GM12878 (cell line): Measurements from ENCODE around the gene FOXO3. TPM values are rescaled to one million over a fixed set of nuclear protein-coding genes. Genes with fewer than 3 reads are reported as not detected.

ENCODE experiments used
- PML ChIP-seq: IDR thresholded peaks from 2 replicates; pipeline ENCODE4 v1.6.1; 2012; ENCODE audit warnings: low read length, inconsistent platforms
- SUZ12 ChIP-seq: fragments of 200-600 bp; sonication (generic); IDR thresholded peaks from one replicate; pipeline ENCODE4 v1.6.1; 2018; ENCODE audit warnings: antibody characterized with exemption, mild to moderate bottlenecking; ENCODE audit not compliant: unreplicated experiment
- TAF1 ChIP-seq: IDR thresholded peaks from 2 replicates; pipeline ENCODE4 v1.6.1; 2011; ENCODE audit warnings: mild to moderate bottlenecking, low read depth, low read length, borderline replicate concordance
- polyA plus RNA-seq, 11 experiments: library from polyadenylated mRNA; depleted of rRNA in 4 of 11; unstranded in 6 of 11; stranded (reverse) in 5 of 11; fragments of >200 nt; fragmentation: Nextera tagmentation in 4 of 11; fragmentation: Illumina TruSeq in 1 of 11; extraction: Ambion mirVana in 4 of 11; extraction: Trizol in 1 of 11; gene quantifications; 1 replicate in 1 of 11; 2 replicates in 10 of 11; pipeline versions ENCODE4 v1.2.1 to v1.2.3, GENCODE V29; 2011 to 2016; ENCODE audit warnings: inconsistent platforms in 2 of 11, missing spikeins in 2 of 11, low read depth in 1 of 11
- total RNA-seq, 4 experiments: library from RNA; depleted of rRNA in 3 of 4; stranded (reverse); fragments of >200 nt in 3 of 4; fragmentation: Illumina TruSeq in 1 of 4; extraction: Trizol in 1 of 4; gene quantifications; 2 replicates each; pipeline versions ENCODE4 v1.2.1 to v1.2.3, GENCODE V29; 2013 to 2021
- TF ChIP-seq, protein P1 (sequence below): fragments of 450-650 bp; IDR thresholded peaks from 2 replicates; pipeline ENCODE4 v1.6.1; 2018; ENCODE audit warnings: borderline replicate concordance, mild to moderate bottlenecking; ENCODE audit not compliant: partially characterized antibody
- TF ChIP-seq, protein P2 (sequence below): fragments of 450-650 bp; formaldehyde crosslinking; IDR thresholded peaks from 2 replicates; pipeline ENCODE4 v1.4.0; 2022; ENCODE audit warnings: mild to moderate bottlenecking, moderate library complexity
- TF ChIP-seq, protein P3 (sequence below): fragments of 450-650 bp; IDR thresholded peaks from 2 replicates; pipeline ENCODE4 v1.6.1; 2017; ENCODE audit warnings: antibody characterized with exemption, mild to moderate bottlenecking, moderate library complexity

Gene FOXO3
- total and polyA plus RNA-seq, 10 of the 15 experiments (the other 5 are each of a cell fraction or from before 2014, with no cell fraction given), result 0.82 to 4.5 (median 1.7) TPM

DNA sequence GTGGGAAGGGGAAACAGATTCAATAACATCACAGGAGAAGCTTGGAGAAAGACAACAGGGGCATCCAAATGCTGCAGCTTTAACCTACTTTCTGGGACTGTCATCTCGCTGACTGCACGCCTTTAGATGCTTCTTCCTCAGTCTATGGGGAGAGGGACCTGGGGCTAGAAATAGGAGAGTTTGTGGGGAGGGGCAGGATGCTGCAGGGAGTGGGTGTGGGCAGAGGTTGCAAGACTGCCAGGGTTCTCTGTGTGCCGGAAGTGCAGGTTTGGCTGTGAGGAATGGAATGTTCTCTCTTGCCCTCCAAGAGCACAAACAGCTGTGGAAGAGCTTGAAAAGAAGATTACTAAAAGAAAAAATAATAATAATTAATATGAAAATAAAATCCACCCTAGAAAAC is 93.2 kb downstream of the FOXO3 start (continued):
- TF ChIP-seq SUZ12, result no peak
- TF ChIP-seq, protein P1, sequence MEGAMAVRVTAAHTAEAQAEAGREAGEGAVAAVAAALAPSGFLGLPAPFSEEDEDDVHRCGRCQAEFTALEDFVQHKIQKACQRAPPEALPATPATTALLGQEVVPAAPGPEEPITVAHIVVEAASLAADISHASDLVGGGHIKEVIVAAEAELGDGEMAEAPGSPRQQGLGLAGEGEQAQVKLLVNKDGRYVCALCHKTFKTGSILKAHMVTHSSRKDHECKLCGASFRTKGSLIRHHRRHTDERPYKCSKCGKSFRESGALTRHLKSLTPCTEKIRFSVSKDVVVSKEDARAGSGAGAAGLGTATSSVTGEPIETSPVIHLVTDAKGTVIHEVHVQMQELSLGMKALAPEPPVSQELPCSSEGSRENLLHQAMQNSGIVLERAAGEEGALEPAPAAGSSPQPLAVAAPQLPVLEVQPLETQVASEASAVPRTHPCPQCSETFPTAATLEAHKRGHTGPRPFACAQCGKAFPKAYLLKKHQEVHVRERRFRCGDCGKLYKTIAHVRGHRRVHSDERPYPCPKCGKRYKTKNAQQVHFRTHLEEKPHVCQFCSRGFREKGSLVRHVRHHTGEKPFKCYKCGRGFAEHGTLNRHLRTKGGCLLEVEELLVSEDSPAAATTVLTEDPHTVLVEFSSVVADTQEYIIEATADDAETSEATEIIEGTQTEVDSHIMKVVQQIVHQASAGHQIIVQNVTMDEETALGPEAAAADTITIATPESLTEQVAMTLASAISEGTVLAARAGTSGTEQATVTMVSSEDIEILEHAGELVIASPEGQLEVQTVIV, result no peak
- TF ChIP-seq PML, result no peak
- TF ChIP-seq, protein P2, sequence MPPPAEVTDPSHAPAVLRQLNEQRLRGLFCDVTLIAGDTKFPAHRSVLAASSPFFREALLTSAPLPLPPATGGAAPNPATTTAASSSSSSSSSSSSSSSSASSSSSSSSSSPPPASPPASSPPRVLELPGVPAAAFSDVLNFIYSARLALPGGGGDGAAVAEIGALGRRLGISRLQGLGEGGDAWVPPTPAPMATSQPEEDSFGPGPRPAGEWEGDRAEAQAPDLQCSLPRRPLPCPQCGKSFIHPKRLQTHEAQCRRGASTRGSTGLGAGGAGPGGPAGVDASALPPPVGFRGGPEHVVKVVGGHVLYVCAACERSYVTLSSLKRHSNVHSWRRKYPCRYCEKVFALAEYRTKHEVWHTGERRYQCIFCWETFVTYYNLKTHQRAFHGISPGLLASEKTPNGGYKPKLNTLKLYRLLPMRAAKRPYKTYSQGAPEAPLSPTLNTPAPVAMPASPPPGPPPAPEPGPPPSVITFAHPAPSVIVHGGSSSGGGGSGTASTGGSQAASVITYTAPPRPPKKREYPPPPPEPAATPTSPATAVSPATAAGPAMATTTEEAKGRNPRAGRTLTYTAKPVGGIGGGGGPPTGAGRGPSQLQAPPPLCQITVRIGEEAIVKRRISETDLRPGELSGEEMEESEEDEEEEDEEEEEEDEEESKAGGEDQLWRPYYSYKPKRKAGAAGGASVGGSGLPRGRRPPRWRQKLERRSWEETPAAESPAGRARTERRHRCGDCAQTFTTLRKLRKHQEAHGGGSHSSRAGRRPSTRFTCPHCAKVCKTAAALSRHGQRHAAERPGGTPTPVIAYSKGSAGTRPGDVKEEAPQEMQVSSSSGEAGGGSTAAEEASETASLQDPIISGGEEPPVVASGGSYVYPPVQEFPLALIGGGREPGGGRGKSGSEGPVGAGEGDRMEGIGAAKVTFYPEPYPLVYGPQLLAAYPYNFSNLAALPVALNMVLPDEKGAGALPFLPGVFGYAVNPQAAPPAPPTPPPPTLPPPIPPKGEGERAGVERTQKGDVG (CRISPR knock-in tag), result no peak
- no peak for TF ChIP-seq TAF1
- TF ChIP-seq, protein P3, sequence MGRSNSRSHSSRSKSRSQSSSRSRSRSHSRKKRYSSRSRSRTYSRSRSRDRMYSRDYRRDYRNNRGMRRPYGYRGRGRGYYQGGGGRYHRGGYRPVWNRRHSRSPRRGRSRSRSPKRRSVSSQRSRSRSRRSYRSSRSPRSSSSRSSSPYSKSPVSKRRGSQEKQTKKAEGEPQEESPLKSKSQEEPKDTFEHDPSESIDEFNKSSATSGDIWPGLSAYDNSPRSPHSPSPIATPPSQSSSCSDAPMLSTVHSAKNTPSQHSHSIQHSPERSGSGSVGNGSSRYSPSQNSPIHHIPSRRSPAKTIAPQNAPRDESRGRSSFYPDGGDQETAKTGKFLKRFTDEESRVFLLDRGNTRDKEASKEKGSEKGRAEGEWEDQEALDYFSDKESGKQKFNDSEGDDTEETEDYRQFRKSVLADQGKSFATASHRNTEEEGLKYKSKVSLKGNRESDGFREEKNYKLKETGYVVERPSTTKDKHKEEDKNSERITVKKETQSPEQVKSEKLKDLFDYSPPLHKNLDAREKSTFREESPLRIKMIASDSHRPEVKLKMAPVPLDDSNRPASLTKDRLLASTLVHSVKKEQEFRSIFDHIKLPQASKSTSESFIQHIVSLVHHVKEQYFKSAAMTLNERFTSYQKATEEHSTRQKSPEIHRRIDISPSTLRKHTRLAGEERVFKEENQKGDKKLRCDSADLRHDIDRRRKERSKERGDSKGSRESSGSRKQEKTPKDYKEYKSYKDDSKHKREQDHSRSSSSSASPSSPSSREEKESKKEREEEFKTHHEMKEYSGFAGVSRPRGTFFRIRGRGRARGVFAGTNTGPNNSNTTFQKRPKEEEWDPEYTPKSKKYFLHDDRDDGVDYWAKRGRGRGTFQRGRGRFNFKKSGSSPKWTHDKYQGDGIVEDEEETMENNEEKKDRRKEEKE, result no peak
- TF ChIP-seq, all 136 proteins: peak for 0
